CD4-positive, alpha-beta T cell treated with Interleukin-2 at 100 ng/mL for 4 hours (primary cell): ENCODE data around the gene PLXNA2.

Experiments used
- DNase-seq: peaks from one replicate; pipeline ENCODE4 v3.0.0-alpha.2; 2020; ENCODE audit warnings: low spot score

Gene PLXNA2

GRCh38 chr1:207993477-207994445, 250.4 kb downstream of the PLXNA2 start:
- no peak for DNase-seq

DNA sequence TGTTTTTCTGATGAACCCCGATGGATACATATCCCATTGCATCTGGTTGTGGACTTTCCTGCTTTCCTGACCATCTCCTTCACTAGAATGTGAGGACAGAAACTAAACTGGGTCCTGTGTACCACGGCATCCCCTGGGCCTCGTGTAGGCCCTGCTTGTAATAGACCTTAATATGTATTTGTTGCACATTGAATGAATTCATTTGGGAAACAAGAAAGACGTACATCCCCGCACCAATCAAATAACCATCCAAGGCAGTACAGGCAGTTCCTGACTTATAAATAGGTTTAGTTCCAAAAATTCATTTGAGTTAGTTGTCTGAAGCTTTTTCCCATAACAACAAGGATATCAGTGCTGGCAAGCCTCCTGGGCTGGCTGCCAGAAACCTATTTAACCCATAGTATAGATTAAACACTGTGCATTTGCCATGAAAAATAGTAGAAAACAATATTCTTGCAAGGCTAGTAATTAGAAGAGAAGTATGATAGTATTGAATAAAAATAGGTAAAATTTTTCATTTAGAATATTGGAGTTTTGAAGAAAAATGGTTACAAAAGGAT, 251.4 kb downstream of the PLXNA2 start:
- DNase-seq: no peak

GRCh38 chr1:207991583-207992026, 252.6 kb downstream of the PLXNA2 start:
- DNase-seq: no peak

DNA sequence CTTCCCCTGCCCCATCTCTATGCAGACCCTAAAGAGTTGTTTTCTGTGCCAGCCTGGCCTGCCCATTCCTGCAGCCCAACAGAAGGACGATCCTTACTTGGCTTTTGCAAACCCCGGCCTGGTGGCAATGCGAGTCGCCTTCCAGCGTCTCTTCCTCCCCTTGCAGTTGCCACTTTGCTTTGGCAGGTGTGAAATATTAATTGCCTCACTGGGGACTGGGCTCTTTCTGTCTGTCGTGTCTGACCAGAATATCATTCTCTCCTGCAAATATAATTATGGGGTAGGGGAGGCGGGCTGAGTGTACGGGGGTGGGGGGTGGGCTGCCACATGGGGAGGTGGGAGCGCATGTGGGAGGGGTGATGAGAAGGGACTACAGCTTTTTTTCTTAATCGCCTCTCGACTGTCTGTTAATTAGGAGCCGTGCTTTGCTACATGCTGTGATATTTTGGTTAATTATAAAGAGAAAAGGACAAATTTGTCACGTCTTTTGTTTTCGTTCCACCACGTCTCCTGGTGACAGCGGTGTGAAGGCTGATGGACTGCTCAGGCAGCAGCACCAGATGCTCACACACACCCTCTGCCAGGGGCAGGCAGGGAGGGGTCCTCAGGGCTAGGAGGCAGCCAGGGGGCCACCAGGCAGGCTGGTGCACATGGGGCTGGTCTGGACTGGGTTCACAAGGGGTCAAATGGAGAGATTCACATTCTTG, 253.2 kb downstream of the PLXNA2 start:
- no peak for DNase-seq

- DNase-seq: no peak
Observed at GRCh38 chr1:207990455-207990854, 253.7 kb downstream of the PLXNA2 start.

DNA sequence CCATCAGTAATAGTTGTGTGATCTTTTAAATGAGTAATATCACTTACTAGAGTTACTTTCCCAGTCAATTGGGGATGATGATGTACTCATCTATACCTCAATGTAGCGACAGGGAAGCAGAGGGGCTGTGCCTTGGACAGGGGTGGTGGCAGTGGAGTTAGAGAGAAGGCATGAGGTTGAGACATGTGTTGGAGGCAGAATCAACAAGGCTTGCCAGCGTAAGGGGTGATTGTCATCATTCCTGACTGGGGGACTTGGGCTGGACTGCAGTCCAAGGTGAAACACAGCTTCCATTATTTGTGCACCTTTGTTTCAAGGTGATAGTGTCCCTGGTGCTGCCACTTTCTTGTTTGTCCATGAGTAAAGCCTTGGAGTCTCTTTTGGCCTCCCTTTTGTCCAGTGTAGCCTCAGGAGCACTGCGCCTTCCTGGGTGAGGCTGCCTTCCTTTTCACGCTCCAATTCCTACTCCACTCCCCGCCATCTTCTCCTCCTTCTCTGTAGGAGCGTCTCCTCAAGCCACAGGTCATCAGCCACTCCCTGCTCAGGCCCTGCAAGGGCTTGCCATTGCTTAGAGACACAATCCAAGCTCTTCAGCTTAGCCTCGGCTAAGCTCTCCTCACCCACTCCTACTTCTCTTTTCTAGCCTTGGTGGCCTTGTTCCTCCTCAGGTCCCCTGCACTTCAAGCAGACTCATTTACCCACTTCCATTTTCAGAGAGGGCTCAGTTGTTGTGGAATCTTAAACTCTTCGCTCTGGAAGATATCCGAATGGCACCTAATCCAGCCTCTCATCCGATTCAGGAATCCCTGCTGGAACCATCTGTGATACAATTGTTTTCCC, 255.6 kb downstream of the PLXNA2 start:
- DNase-seq: no peak

DNA sequence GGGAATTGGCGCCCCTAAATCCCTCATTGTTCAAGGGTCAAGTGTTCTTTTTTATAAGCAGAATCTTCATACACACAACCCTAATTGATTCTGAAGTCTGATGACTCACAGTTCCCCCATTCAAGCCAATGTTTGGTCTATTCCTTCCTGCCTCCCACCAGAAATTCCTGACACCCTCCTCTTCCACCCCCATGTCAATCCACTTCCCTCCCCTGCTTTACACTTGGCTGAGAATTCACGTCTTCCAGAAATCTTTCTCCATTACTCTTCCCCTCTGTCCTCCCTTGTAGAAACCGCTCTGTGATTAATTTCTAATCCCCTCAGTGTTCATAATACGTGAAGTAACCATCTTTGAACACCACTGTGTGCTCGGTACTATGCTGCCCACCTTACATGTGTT, 257.0 kb downstream of the PLXNA2 start:
- no peak for DNase-seq

DNA sequence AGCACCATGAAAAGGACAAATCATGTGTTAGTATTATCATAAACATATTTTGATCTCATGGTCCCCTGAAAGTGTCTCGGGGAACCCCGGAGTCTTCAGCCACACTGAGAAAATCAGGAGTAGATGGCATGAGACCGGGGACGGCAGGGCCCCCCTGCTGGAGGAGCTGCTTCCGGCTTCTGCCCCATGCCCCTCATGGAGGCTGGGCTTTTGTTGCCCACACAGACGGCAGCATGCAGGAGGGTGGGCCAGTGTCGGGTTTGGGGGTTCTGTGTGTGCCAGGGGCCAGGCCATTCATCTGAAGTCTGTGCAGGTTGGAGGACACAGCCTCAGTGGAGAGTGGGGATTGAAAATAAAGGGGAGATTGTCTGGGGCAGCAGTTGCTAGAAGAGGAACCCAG, 258.2 kb downstream of the PLXNA2 start:
- DNase-seq: no peak

GRCh38 chr1:207984831-207985572, 259.2 kb downstream of the PLXNA2 start:
- DNase-seq: no peak

- no peak for DNase-seq
Observed at GRCh38 chr1:207983044-207983635, 261.0 kb downstream of the PLXNA2 start.

- no peak for DNase-seq
Observed at GRCh38 chr1:207981976-207982375, 262.2 kb downstream of the PLXNA2 start.

DNA sequence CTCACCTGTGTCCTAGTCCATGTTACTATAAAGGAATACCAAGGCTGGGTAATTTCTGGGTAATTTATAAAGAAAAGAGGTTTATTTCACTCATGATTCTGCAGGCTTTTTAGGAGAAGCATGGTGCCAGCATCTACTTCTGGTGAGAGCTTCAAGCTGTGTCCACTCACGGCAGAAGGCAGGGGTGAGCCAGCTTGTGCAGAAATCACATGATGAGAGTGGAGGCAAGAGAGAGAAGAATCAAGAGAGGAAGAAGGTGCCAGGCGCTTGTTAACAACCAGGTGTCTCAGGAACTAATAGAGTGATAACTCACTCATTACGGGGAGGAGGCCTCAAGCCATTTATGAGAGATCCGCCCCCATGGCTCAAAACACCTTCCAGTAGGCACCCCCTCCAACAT, 265.7 kb downstream of the PLXNA2 start:
- no peak for DNase-seq

DNA sequence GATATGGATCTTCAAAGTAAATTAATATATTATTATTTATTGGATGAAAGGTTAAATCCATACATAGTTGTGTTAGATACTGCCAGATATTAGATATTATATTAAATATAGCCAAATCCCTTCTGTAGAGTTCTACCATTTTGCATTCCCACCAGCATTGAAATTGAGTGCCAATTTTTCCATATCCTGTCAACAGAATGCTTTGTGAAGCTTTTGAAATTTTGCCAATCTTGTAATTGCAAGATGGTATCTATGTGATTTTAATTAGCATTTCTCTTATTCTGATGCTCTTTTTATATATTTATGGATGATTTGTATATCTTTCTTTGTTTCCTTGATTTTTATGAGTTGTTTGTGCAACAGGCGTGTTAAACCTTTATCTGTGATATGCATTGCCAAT, 266.3 kb downstream of the PLXNA2 start:
- DNase-seq: no peak

DNA sequence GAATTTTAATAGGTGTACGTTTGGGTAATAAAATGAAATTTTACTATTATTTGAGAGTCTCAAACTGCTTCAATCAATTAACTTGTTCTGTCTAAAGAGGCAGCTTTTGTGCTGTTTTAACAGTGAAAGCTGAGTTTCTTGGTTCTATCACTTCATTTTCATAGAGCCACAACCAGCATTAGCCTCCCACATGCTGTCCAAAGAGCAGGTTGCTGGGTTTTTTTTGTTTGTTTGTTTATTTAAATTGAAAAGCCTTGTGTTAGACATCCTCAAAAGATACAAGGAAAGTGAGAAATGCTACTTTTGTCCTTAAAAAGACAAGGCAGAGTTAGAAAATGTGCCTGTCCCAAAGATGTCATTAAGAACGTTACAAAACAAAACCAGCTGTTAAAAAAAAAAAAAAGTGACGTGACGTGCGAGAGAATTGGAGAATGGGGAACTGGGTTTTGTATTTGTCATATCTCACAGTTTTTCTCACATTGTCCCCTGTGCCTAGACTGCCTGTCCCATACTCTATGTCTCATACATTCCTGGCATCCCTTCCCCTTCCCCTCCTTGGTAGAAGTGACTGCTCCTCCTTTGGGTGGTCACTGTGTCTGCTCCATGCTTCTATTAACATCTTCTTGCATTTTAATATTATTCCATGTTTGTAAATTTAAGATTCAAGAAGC, 270.2 kb downstream of the PLXNA2 start:
- no peak for DNase-seq

DNA sequence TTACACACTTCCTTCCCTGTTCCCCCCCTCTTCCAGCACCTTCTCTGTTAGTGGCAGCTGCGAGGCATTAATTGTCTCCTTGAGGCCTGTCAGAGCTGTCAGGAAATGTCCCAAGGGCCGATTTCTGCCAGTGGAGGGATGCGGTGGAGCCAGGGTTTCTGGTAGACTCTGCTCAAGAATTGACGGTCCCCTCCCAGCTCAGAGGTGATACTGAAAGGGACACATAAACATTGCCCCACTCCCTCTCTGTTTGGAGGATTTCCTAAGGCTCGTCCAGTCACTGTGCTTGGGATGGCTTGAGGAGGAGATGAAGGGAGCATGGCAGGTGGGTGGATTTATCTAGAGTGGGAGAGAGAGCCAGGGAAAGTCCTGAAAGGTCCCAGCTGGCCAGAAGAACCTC, 271.8 kb downstream of the PLXNA2 start:
- DNase-seq: no peak
